Fibroblast of mammary gland (primary cell): ENCODE results near the gene SLC7A6.

ENCODE experiments used
- DNase-seq: peaks from one replicate; pipeline ENCODE4 v3.0.0-alpha.2; 2010; ENCODE audit warnings: low read depth
- H3K4me3 ChIP-seq: 2 replicates; pipeline ENCODE4 v1.5.1; 2011; ENCODE audit warnings: low read depth, mild to moderate bottlenecking, low read length, moderate library complexity; ENCODE audit not compliant: control insufficient read depth
- CTCF ChIP-seq: conservative IDR thresholded peaks from 2 replicates; pipeline ENCODE4 v1.5.1; 2011; ENCODE audit warnings: low read depth, low read length, inconsistent platforms; ENCODE audit not compliant: control insufficient read depth, insufficient read depth

SLC7A6 gene

GRCh38 chr16:68331879-68332410 lies 67.6 kb downstream of the SLC7A6 start:
- H3K4me3 ChIP-seq, result no peak overlapping the region
- DNase-seq, result peak; percentile 40
- TF ChIP-seq CTCF, result no peak

GRCh38 chr16:68332411-68333121 lies 68.2 kb downstream of the SLC7A6 start:
- DNase-seq, result peak; percentile 55
- H3K4me3 ChIP-seq, result no peak overlapping the region
- TF ChIP-seq CTCF, result no peak

DNA sequence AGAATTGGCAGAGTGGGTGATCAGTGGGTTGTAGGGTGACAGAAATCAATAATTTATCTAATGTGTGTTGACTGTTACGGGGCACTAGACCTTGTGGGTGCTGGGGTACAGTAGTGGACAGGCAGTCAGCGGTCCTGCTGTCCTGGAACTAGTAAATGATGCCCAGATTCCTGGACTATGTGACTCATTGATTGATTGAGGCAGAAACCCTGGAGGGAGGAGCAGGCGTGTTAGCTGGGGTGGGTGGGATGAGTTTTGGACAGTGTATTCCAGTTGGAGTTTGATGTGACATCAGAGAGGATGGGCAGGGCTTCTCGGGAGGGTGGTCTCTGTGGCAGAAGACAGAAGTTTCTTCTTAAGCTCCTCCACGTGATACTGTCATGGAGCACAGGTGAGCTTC lies 70.8 kb downstream of the SLC7A6 start:
- no peak for TF ChIP-seq CTCF
- DNase-seq, result peak; percentile 79

DNA sequence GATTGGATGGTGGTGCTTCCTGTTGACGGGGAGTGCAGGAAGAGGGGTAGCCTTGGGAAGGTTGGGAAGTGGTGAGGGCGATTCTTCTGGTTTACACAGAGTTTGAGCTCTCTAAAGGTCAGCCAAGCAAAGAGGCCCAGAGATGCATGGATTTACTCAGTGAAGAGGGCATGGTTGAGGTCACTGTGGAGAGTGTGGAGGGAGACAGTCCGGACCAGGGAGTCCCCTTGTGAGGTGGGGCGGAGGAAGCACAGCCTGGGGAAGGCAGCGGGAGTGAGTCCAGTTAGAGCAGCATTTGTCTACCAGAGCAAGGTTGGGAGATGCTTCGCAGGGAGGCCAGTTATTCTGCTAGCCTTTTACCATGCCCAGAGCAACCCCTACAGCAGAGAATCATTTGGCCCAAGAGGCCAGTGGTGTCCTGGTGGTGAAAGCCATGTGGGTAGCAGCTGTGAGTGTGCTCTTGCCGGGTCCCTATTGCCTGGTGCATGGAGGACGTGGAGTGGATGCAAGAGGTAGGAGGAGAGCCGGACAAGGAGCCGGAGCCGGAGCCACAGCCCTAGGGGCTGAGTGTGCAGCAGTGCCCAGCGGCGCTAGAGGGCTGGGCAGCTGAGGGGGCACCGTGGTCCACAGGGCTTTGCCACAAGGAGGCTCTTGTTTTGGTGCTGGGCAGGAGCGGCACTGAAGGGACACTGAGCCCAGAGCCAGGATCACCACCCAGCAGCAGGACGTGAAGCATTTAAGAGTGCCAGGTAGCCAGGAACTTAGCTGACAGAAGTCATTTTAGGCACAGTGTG lies 74.2 kb downstream of the SLC7A6 start:
- no peak for DNase-seq
- no peak for TF ChIP-seq CTCF
- H3K4me3 ChIP-seq, result no peak overlapping the region

More for the DNA sequence above, 70.8 kb downstream of the SLC7A6 start:
- H3K4me3 ChIP-seq, result no peak overlapping the region

GRCh38 chr16:68339214-68339613 lies 74.9 kb downstream of the SLC7A6 start:
- no peak overlapping the region for H3K4me3 ChIP-seq
- DNase-seq, result no peak
- TF ChIP-seq CTCF, result no peak

DNA sequence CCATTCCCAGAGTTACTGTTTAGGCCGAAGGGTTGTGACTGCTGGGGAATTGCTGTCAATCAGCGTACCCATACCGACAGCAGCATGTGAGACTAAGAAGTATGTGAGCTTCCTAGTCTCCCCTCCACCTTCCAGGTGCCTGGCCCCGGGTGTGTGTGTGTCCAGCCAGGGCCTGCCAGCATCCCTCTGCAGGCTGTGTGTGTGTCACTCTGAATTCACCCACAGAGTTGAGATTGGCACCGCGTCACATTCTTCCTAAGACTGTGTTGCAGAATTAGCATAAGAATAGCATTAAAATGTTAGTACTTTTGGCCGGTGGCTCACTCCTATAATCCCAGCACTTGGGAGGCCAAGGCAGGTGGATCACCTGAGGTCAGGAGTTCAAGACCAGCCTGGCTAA lies 78.3 kb downstream of the SLC7A6 start:
- TF ChIP-seq CTCF, result no peak
- no peak overlapping the region for H3K4me3 ChIP-seq
- DNase-seq, result no peak
